Fibroblast of lung (primary cell): ENCODE measurements around the gene RTP3. TPM values are rescaled to one million over a fixed set of nuclear protein-coding genes. Genes with fewer than 3 reads are reported as not detected.

Experiments used
- DNase-seq, 2 donors: peaks; one replicate each; pipeline versions ENCODE4 v3.0.0 to v3.0.0-alpha.2; 2010; ENCODE audit warnings: low read depth in 2 of 2
- H2AFZ ChIP-seq: 2 replicates; pipeline ENCODE4 v1.5.1; 2012; ENCODE audit warnings: low read length, control low read depth, inconsistent platforms
- H3K27ac ChIP-seq: 2 replicates; pipeline ENCODE4 v1.5.1; 2011; ENCODE audit warnings: low read length, control low read depth; ENCODE audit not compliant: insufficient read depth
- H3K27me3 ChIP-seq: 2 replicates; pipeline ENCODE4 v1.5.1; 2011; ENCODE audit warnings: mild to moderate bottlenecking, low read length; ENCODE audit not compliant: control insufficient read depth, insufficient read depth
- H3K36me3 ChIP-seq: 2 replicates; pipeline ENCODE4 v1.5.1; 2011; ENCODE audit warnings: low read length; ENCODE audit not compliant: control insufficient read depth, insufficient read depth
- H3K4me1 ChIP-seq: 2 replicates; pipeline ENCODE4 v1.5.1; 2011; ENCODE audit warnings: low read length; ENCODE audit not compliant: control insufficient read depth, insufficient read depth; ENCODE audit errors: extremely low read depth
- H3K4me2 ChIP-seq: 2 replicates; pipeline ENCODE4 v1.5.1; 2011; ENCODE audit warnings: low read length, control low read depth; ENCODE audit not compliant: insufficient read depth; ENCODE audit errors: extremely low read depth
- H3K4me3 ChIP-seq, 4 experiments: fragments of 200-600 bp in 1 of 4; sonication (generic) in 1 of 4; replicated peaks in 1 of 4; 2 replicates each; pipeline ENCODE4 v1.5.1; 2011 to 2016; ENCODE audit warnings: low read length in 4 of 4, low read depth in 3 of 4, mild to moderate bottlenecking in 3 of 4, control low read depth in 2 of 4, inconsistent platforms in 1 of 4, mixed read lengths in 1 of 4; ENCODE audit not compliant: insufficient read depth in 1 of 4; ENCODE audit errors: control extremely low read depth in 1 of 4
- H3K79me2 ChIP-seq: 2 replicates; pipeline ENCODE4 v1.5.1; 2012; ENCODE audit warnings: mild to moderate bottlenecking, low read length, inconsistent platforms; ENCODE audit not compliant: control insufficient read depth, insufficient read depth
- H3K9ac ChIP-seq: 2 replicates; pipeline ENCODE4 v1.5.1; 2011; ENCODE audit warnings: mild to moderate bottlenecking, low read length, control low read depth; ENCODE audit not compliant: insufficient read depth
- H3K9me3 ChIP-seq: 2 replicates; pipeline ENCODE4 v1.5.1; 2012; ENCODE audit warnings: low read depth, low read length; ENCODE audit not compliant: control insufficient read depth, insufficient read depth
- H4K20me1 ChIP-seq: 2 replicates; pipeline ENCODE4 v1.5.1; 2011; ENCODE audit warnings: low read length; ENCODE audit not compliant: control insufficient read depth, insufficient read depth; ENCODE audit errors: extremely low read depth
- EZH2 ChIP-seq: IDR thresholded peaks from 2 replicates; pipeline ENCODE4 v1.5.1; 2012; ENCODE audit warnings: low read length, control low read depth, mild to moderate bottlenecking; ENCODE audit errors: missing control alignments
- polyA plus RNA-seq, 2 donors: library from polyadenylated mRNA; depleted of rRNA in 1 of 2; stranded (reverse) in 1 of 2; unstranded in 1 of 2; fragments of >200 nt; gene quantifications; 2 replicates each; pipeline ENCODE4 v1.2.1, GENCODE V29; 2011 to 2012; ENCODE audit warnings: missing spikeins in 1 of 2
- total RNA-seq: library from RNA; depleted of rRNA; stranded (reverse); fragments of >200 nt; gene quantifications from 2 replicates; pipeline ENCODE4 v1.2.1, GENCODE V29; 2014
- TF ChIP-seq, protein P1 (sequence below), 2 donors: IDR thresholded peaks in 1 of 2; conservative IDR thresholded peaks in 1 of 2; 1 replicate in 1 of 2; 2 replicates in 1 of 2; pipeline ENCODE4 v1.5.1; 2011 to 2012; ENCODE audit warnings: low read length in 2 of 2, control low read depth in 1 of 2, inconsistent platforms in 1 of 2, low read depth in 1 of 2, mild to moderate bottlenecking in 1 of 2

RTP3 gene
- total and polyA plus RNA-seq, 2 donors (not counting 1 experiment from before 2014, with no cell fraction given): not detected

DNA sequence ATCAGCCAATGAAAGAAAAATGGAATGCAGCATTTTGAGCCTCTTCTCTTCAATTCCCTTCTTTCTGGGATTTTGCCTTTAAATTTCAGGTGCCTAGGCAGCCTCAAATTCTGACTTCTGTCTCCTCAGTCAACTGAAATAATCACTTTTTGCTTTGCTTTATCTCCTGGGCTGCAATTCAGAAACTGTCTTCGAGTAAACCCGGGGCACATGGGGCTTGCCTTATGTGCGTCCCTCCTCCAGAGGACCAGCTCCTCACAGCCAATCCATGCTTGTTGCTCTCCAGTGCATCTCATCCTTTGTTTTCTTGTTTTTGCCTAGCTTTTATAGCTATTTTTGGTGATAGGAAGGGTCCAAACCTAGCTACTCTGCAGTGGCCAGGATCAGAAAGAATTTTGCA is 8.8 kb downstream of the RTP3 start:
- no peak overlapping the region for H3K4me2 ChIP-seq
- no peaks in the 10 kb centered on the region for H4K20me1 ChIP-seq
- H3K4me1 ChIP-seq: no peaks in the 10 kb centered on the region
- H3K9ac ChIP-seq: no peak overlapping the region
- H3K79me2 ChIP-seq: no peaks in the 10 kb centered on the region
- no peak overlapping the region for H3K27ac ChIP-seq
- no peak overlapping the region for H2AFZ ChIP-seq
- TF ChIP-seq EZH2: no peak
- TF ChIP-seq, protein P1, sequence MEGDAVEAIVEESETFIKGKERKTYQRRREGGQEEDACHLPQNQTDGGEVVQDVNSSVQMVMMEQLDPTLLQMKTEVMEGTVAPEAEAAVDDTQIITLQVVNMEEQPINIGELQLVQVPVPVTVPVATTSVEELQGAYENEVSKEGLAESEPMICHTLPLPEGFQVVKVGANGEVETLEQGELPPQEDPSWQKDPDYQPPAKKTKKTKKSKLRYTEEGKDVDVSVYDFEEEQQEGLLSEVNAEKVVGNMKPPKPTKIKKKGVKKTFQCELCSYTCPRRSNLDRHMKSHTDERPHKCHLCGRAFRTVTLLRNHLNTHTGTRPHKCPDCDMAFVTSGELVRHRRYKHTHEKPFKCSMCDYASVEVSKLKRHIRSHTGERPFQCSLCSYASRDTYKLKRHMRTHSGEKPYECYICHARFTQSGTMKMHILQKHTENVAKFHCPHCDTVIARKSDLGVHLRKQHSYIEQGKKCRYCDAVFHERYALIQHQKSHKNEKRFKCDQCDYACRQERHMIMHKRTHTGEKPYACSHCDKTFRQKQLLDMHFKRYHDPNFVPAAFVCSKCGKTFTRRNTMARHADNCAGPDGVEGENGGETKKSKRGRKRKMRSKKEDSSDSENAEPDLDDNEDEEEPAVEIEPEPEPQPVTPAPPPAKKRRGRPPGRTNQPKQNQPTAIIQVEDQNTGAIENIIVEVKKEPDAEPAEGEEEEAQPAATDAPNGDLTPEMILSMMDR (conservative IDR thresholded peaks at IDR 0.05 in 1 of 2, IDR thresholded peaks at IDR 0.05 in 1 of 2; ENCODE audit: low read depth in 1 of 2, low read length in 2 of 2): no peak
- no peaks in the 10 kb centered on the region for H3K9me3 ChIP-seq
- no peaks in the 10 kb centered on the region for H3K36me3 ChIP-seq
- no peak overlapping the region for H3K4me3 ChIP-seq
- no peak for DNase-seq
- no peaks in the 10 kb centered on the region for H3K27me3 ChIP-seq

DNA sequence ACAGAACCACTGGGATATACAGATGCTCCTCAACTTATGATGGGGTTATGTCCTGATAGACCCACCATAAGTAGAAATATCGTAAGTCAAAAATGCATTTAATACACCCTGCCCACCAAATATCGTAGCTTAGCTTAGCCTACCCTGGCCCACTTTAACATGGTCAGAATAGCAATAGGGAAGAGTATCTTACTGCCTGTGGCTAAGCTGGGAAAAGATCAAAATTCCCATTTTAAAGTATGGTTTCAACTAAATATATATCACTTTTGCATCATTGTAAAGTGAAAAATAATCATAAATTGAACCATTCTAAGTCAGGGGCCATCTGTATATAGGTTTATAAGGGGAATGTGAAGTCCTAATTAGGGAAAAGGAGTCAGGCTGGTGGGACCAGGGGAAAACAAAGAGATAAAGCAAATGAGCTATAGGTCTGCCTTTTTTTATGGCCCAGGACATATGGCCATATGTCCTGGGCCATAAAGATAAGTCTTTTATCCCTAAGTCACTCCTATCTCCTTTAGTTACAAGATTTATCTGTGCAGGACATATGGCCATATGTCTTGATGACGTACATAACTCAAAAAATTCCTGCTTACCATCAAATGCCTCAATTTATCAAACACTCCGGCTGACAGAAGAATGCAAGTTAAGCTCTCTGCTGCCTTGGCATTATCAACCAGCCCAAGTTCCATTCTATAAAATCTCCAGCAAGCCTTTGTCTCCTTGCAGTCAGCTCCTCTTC is 11.2 kb downstream of the RTP3 start:
- Histone ChIP-seq H3K4me2 (no peak overlapping the region), H3K27ac (no peak overlapping the region), H4K20me1 (no peaks in the 10 kb centered on the region), H3K4me1 (no peaks in the 10 kb centered on the region), H3K36me3 (no peaks in the 10 kb centered on the region), H3K9me3 (no peaks in the 10 kb centered on the region), H3K9ac (no peak overlapping the region), H3K79me2 (no peaks in the 10 kb centered on the region), H2AFZ (no peak overlapping the region), H3K4me3 (no peak overlapping the region), H3K27me3 (no peaks in the 10 kb centered on the region)
- DNase-seq: no peak
- TF ChIP-seq, protein P1 (conservative IDR thresholded peaks at IDR 0.05 in 1 of 2, IDR thresholded peaks at IDR 0.05 in 1 of 2; ENCODE audit: low read depth in 1 of 2, low read length in 2 of 2): no peak
- no peak for TF ChIP-seq EZH2

DNA sequence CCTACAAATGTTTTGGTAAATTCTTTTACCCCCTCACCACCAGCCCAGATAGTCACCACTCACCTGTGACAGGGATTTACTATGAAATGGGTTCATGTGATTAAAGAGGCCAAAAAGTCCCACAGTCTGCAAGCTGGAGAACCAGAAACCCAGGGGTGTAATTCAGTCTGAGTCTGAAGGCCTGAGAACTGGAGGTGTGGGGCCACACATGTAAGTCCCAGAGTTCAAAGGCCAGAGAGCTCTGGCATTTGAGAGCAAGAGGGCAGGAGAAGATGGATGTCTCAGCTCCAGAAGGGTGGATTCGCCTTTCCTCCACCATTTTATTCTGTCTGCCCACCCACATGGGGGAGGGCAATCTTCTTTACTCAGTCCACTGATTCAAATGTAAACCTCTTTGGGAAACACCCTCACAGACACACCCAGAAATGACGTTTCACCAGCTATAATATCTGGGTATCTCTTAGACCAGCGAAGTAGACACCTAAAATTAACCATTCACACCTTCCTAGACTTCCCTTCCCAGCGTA is 11.9 kb downstream of the RTP3 start:
- Histone ChIP-seq H3K9me3 (no peaks in the 10 kb centered on the region), H3K36me3 (no peaks in the 10 kb centered on the region), H3K4me2 (no peak overlapping the region), H3K27me3 (no peaks in the 10 kb centered on the region), H4K20me1 (no peaks in the 10 kb centered on the region), H3K27ac (no peak overlapping the region), H3K4me3 (no peak overlapping the region), H3K79me2 (no peaks in the 10 kb centered on the region), H2AFZ (no peak overlapping the region), H3K4me1 (no peaks in the 10 kb centered on the region), H3K9ac (no peak overlapping the region)
- TF ChIP-seq, protein P1 (conservative IDR thresholded peaks at IDR 0.05 in 1 of 2, IDR thresholded peaks at IDR 0.05 in 1 of 2; ENCODE audit: low read depth in 1 of 2, low read length in 2 of 2): no peak
- TF ChIP-seq EZH2: no peak
- no peak for DNase-seq
